Measurements from ENCODE around the gene EDN2.

EDN2 gene

DNA sequence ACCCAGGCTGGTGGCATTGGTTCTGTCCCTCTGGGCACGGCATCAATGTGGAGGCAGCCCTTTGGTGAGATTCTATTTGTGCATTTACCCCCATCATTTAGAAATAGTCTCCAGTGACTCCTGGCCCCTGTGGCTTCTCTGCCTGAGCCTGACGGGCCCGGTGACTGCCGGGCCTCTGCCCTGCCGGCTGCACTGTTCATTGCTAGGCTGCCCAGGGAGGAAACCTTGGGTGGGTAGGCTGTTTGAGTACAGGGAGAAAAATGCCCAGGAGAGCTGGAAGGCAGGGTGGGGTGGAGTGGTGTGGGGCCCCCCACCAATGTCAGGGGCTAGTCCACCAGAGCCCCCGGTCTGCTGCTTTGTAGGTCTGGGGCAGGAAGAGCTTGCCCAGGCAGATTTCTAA, 23.4 kb upstream of the EDN2 start:
- no peak overlapping the region for H3K4me3 ChIP-seq (ENCODE audit: extremely low read depth, insufficient read depth, low read length, poor library complexity, severe bottlenecking)
- no peak overlapping the region for H3K27ac ChIP-seq (ENCODE audit: low read depth, low read length, severe bottlenecking)
- peaks cover 6% of the 10 kb centered on the region for H3K4me1 ChIP-seq (ENCODE audit: control insufficient read depth, insufficient read depth, low read length, poor library complexity, severe bottlenecking)
- H3K36me3 ChIP-seq (ENCODE audit: control insufficient read depth, insufficient read depth, low read length), result peaks cover 6% of the 10 kb centered on the region
- H3K9me3 ChIP-seq (ENCODE audit: control insufficient read depth, low read length), result no peaks in the 10 kb centered on the region
- WGBS, 2 experiments (ENCODE audit: insufficient coverage in 2 of 2), result 97 to 100% methylated on average over 2 to 5 of the region's 6 CpGs

DNA sequence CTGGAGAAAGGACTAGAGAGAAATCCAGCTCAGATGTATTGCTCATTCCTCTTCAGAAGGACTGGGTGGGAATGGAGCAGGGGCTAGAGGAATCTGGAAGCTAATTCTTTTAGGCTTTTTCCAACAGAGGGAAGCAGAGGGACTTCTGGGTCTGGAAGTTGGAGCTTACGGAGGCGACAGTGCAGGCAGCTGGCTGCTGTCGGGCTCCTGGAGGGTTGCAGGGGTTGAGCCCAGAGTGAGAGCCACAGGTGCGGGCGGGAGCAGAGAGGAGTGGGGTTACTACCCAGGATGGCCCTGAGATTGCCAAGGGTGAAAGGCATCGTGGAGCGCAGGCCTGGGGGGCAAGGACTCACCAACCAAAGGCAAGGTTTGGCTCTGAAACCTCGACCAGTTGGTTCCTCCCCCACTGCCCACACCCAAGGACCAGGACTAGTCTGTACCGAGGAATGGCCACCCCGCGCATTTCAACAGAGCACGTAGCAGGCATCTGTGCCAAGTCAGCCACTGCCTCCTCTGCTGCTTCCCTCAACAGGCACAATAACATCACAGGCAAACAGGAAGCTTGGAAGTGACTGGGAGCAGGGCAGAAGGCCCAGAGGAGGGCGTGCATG, 22.7 kb upstream of the EDN2 start:
- Histone ChIP-seq H3K36me3 (ENCODE audit: control insufficient read depth, insufficient read depth, low read length) (peaks cover under 1% of the 10 kb centered on the region), H3K27ac (ENCODE audit: low read depth, low read length, severe bottlenecking) (no peak overlapping the region), H3K4me3 (ENCODE audit: extremely low read depth, insufficient read depth, low read length, poor library complexity, severe bottlenecking) (no peak overlapping the region), H3K4me1 (ENCODE audit: control insufficient read depth, insufficient read depth, low read length, poor library complexity, severe bottlenecking) (peaks cover 6% of the 10 kb centered on the region), H3K9me3 (ENCODE audit: control insufficient read depth, low read length) (no peaks in the 10 kb centered on the region)
- WGBS, 2 experiments (ENCODE audit: insufficient coverage in 2 of 2), result 82 to 95% methylated on average over 11 to 13 of the region's 13 CpGs

DNA sequence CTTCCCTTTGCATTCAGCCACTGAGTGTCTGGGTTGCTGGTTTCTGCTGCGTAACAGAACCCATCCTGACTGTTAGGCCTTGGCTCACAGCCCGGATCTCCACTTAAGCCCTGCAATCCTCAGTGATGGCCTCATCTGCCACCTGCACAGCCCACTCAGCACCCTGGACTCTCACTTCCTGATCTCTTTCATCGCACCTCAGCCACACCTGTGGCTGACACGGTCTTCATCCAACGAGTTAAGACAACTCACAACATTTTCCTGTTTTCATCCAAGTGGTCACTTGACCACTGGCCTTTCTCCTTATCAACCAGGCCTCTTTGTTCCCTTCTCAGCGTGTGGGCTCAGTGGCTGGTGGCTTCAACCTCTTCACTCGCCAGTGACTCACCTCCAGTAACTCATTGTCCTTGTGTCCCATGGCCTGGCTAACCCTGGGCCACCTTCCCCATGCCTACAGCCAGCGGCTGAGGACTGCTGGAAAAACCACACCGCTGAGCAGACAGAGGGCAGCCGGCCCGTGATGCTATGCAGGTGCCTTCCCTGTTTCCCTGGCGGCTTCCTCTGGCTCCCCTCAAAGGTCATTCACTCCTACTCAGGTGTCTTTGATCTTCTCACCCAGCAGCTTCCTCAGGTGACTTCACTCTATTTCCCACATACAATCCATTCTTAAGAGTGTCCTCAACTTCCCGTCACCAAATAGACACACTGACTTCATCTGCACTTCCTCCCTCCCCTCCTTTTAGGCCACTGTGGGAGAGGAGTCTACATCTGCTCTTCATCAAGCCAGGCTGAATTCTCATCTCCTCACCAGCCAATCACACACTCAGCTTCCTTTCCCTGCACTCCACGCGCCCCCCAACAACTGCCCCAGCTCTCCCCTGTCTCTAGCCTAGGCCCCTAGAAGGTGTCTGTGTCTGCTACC, 19.9 kb upstream of the EDN2 start:
- no peak overlapping the region for H3K27ac ChIP-seq (ENCODE audit: low read depth, low read length, severe bottlenecking)
- WGBS, 2 experiments (ENCODE audit: insufficient coverage in 2 of 2), result 91 to 92% methylated on average over 15 of the region's 15 CpGs
- H3K4me1 ChIP-seq (ENCODE audit: control insufficient read depth, insufficient read depth, low read length, poor library complexity, severe bottlenecking), result peaks cover 15% of the 10 kb centered on the region
- no peaks in the 10 kb centered on the region for H3K9me3 ChIP-seq (ENCODE audit: control insufficient read depth, low read length)
- H3K4me3 ChIP-seq (ENCODE audit: extremely low read depth, insufficient read depth, low read length, poor library complexity, severe bottlenecking), result no peak overlapping the region
- H3K36me3 ChIP-seq (ENCODE audit: control insufficient read depth, insufficient read depth, low read length), result no peaks in the 10 kb centered on the region

DNA sequence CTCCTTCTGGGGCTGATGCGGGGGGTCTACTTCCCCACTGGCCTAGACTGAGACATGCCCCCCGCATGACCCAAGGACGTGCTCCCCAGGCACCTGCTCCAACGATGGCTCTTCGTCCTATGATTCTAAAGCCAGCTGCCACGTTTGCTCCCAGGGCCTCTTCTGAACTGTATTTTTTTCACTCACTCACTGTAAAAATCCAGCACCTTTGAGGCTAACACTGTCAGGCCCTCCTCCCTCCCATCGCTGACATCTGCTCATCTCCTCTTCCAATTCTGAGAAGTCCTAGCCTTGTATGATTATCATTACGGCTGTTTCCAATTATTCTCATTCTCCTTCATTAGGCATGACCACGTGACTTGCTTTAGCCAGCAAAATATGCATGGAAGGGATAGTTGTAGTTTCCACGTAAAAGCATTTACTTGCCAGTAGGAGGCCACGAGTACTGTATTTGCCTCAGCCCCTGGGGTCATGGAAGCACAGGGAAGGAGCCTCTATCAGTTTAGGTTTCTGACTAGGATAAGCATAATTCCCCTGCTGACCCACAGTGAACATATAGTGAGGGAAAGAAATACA, 19.1 kb upstream of the EDN2 start:
- no peak overlapping the region for H3K27ac ChIP-seq (ENCODE audit: low read depth, low read length, severe bottlenecking)
- H3K4me1 ChIP-seq (ENCODE audit: control insufficient read depth, insufficient read depth, low read length, poor library complexity, severe bottlenecking), result peaks cover 15% of the 10 kb centered on the region
- 82 to 88% methylated on average over 11 of the region's 11 CpGs for WGBS, 2 experiments (ENCODE audit: insufficient coverage in 2 of 2)
- no peak overlapping the region for H3K4me3 ChIP-seq (ENCODE audit: extremely low read depth, insufficient read depth, low read length, poor library complexity, severe bottlenecking)
- H3K9me3 ChIP-seq (ENCODE audit: control insufficient read depth, low read length), result no peaks in the 10 kb centered on the region
- no peaks in the 10 kb centered on the region for H3K36me3 ChIP-seq (ENCODE audit: control insufficient read depth, insufficient read depth, low read length)

DNA sequence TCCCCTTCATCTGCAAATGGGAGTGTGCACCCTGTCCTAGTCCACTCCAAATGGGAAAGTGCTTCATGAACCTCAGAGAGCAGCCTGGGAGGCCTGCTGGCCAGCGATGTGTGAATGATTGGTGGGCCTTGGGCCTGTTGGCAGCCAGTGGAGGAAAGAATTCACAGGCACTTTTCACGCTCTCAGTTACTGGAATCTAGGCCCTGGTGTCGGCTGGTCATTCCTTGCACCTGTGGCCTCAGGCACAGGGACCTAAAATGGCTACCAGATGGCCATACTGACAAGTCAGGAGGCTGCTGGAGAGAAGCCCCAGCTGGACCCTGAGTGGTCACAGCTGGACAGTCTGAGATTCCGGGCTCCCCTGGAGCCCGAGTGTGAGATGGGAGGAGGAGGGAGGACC, 18.4 kb upstream of the EDN2 start:
- Histone ChIP-seq H3K36me3 (ENCODE audit: control insufficient read depth, insufficient read depth, low read length) (no peaks in the 10 kb centered on the region), H3K4me1 (ENCODE audit: control insufficient read depth, insufficient read depth, low read length, poor library complexity, severe bottlenecking) (peaks cover 15% of the 10 kb centered on the region), H3K27ac (ENCODE audit: low read depth, low read length, severe bottlenecking) (no peak overlapping the region), H3K9me3 (ENCODE audit: control insufficient read depth, low read length) (no peaks in the 10 kb centered on the region), H3K4me3 (ENCODE audit: extremely low read depth, insufficient read depth, low read length, poor library complexity, severe bottlenecking) (no peak overlapping the region)
- 90 to 98% methylated on average over 3 to 4 of the region's 5 CpGs for WGBS, 2 experiments (ENCODE audit: insufficient coverage in 2 of 2)

DNA sequence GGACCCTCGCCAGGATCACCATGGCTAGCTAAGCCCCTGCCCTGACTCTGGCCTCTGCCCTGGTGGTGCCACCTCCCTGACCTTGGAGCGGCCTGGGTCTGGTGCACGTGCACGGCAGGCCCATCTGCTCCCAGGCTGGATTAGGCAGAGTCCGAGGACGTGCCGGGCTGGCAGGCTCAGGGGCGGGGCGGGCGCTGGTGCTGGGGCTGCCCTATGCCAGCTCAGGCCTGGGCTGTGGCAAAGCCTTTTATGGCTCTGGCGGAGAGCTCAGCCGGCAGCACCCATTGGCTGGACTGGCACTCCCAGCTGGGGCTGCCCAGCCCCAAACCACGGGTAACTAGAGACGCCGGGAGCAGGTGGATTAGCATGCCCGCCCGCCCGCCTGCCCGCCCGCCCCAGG, 17.1 kb upstream of the EDN2 start:
- H3K36me3 ChIP-seq (ENCODE audit: control insufficient read depth, insufficient read depth, low read length), result no peaks in the 10 kb centered on the region
- H3K4me1 ChIP-seq (ENCODE audit: control insufficient read depth, insufficient read depth, low read length, poor library complexity, severe bottlenecking), result peaks cover 17% of the 10 kb centered on the region
- H3K9me3 ChIP-seq (ENCODE audit: control insufficient read depth, low read length), result no peaks in the 10 kb centered on the region
- H3K4me3 ChIP-seq (ENCODE audit: extremely low read depth, insufficient read depth, low read length, poor library complexity, severe bottlenecking), result no peak overlapping the region
- no peak overlapping the region for H3K27ac ChIP-seq (ENCODE audit: low read depth, low read length, severe bottlenecking)
- WGBS, 2 experiments (ENCODE audit: insufficient coverage in 2 of 2), result 93 to 94% methylated on average over 19 to 20 of the region's 20 CpGs

DNA sequence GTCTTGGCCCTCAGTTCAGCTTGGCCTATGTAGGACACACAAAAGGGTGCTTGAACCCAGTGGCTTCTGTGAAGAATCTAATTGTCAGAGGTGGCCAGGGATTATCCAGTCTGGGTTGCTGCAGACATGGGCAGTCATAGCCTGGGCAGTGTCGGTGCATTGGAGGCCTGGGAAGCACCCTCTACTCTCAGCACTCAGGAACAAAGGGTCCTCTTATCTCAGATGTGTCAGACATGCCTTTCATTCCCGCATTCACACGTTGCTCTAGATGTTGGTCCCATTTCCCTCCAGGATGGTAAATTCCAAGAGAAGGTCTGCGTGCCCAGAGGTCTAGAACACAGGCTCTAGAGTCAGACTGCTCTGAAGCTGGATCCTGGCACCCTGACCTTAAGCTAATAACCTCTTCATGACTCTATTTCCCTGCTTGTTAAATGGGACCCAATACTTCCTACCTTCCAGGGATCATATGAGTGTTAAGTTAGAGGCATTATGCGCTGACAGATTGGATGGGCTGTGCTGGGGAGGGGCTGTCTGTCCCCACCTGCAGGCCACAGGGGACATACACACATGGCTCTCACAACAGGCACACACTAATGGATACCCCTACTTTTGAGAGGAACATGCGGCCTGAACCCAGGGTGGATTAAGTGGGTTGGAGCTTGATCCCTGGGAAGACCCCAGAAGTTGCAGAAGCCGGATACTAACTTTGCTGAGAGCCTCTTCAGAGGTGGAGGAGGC, 16.5 kb upstream of the EDN2 start:
- Histone ChIP-seq H3K27ac (ENCODE audit: low read depth, low read length, severe bottlenecking) (peak overlapping the region; percentile 36), H3K36me3 (ENCODE audit: control insufficient read depth, insufficient read depth, low read length) (no peaks in the 10 kb centered on the region), H3K9me3 (ENCODE audit: control insufficient read depth, low read length) (no peaks in the 10 kb centered on the region), H3K4me3 (ENCODE audit: extremely low read depth, insufficient read depth, low read length, poor library complexity, severe bottlenecking) (no peak overlapping the region), H3K4me1 (ENCODE audit: control insufficient read depth, insufficient read depth, low read length, poor library complexity, severe bottlenecking) (peaks cover 22% of the 10 kb centered on the region)
- 79 to 81% methylated on average over 5 of the region's 7 CpGs for WGBS, 2 experiments (ENCODE audit: insufficient coverage in 2 of 2)

DNA sequence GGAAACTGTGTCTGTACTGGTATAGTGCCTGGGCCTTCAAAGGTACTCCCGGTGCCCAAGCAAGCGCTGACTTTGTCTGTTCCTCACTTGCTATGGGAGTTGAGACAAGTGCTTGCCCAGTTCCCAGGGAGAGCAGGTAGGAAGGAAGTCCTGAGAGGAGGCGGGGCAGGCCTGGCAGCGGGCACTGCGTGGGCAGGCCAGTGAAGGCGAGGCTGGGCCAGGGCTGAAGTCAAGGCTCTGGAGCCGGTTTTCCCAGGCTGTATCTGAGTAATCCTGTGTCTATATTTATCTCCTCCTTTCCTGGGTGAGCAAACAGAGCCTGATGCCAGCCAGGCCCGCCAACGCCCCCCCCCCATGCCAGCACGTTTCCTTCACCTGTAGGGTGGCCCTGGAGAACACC, 15.9 kb upstream of the EDN2 start:
- H3K9me3 ChIP-seq (ENCODE audit: control insufficient read depth, low read length), result no peaks in the 10 kb centered on the region
- peaks cover 28% of the 10 kb centered on the region for H3K4me1 ChIP-seq (ENCODE audit: control insufficient read depth, insufficient read depth, low read length, poor library complexity, severe bottlenecking)
- no peak overlapping the region for H3K4me3 ChIP-seq (ENCODE audit: extremely low read depth, insufficient read depth, low read length, poor library complexity, severe bottlenecking)
- WGBS, 2 experiments (ENCODE audit: insufficient coverage in 2 of 2), result 90 to 99% methylated on average over 9 to 10 of the region's 10 CpGs
- no peaks in the 10 kb centered on the region for H3K36me3 ChIP-seq (ENCODE audit: control insufficient read depth, insufficient read depth, low read length)
- peak overlapping the region; percentile 36 for H3K27ac ChIP-seq (ENCODE audit: low read depth, low read length, severe bottlenecking)

DNA sequence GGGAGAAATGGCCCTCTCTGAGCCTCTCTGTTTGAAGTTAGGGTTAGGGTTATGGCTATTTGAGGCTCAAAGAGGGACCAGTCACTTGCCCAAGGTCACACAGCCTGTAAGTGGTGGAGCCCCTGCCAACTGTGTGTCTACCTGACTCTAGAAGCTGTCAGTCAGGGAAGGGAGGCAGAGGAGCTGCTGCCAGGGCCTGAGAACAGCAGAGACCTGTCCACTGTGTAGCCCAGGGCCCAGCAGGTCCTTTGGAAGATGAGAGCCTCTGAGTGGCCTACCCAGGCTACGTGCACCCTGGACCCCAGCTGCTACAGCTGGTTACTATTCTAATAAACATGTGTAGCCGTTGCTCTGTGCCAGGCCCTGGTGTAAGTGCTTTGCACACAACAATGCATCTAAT, 15.1 kb upstream of the EDN2 start:
- no peak overlapping the region for H3K27ac ChIP-seq (ENCODE audit: low read depth, low read length, severe bottlenecking)

DNA sequence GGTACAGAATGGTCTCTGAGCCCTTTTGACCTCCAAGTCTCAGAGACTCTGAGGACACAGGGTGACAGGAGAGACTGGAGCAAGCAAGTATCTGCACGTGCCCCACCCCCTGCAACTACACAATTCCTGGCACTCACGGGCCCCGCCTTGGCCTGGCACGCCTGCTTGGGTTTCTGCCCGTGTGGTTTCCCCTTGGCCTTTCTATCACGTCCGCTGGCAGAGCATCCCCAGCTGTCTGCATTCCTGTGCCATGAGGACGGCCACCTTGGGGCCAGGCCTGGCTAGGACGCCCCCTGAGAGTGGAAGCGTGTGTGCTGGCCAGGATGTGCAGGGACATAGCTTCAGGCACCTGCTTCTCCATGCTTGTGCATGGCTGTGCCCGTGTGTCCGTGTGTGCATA, 14.3 kb upstream of the EDN2 start:
- WGBS, 2 experiments (ENCODE audit: insufficient coverage in 2 of 2), result 90 to 94% methylated on average over 12 of the region's 12 CpGs
- H3K4me3 ChIP-seq (ENCODE audit: extremely low read depth, insufficient read depth, low read length, poor library complexity, severe bottlenecking), result no peak overlapping the region
- no peak overlapping the region for H3K27ac ChIP-seq (ENCODE audit: low read depth, low read length, severe bottlenecking)

More for the DNA sequence above, 15.1 kb upstream of the EDN2 start:
- Histone ChIP-seq H3K9me3 (ENCODE audit: control insufficient read depth, low read length) (no peaks in the 10 kb centered on the region), H3K4me1 (ENCODE audit: control insufficient read depth, insufficient read depth, low read length, poor library complexity, severe bottlenecking) (peaks cover 33% of the 10 kb centered on the region), H3K4me3 (ENCODE audit: extremely low read depth, insufficient read depth, low read length, poor library complexity, severe bottlenecking) (no peak overlapping the region), H3K36me3 (ENCODE audit: control insufficient read depth, insufficient read depth, low read length) (no peaks in the 10 kb centered on the region)
- 100% methylated on average over 1 to 2 of the region's 2 CpGs for WGBS, 2 experiments (ENCODE audit: insufficient coverage in 2 of 2)

More for the DNA sequence above, 14.3 kb upstream of the EDN2 start:
- H3K4me1 ChIP-seq (ENCODE audit: control insufficient read depth, insufficient read depth, low read length, poor library complexity, severe bottlenecking), result peaks cover 33% of the 10 kb centered on the region
- no peaks in the 10 kb centered on the region for H3K36me3 ChIP-seq (ENCODE audit: control insufficient read depth, insufficient read depth, low read length)
- no peaks in the 10 kb centered on the region for H3K9me3 ChIP-seq (ENCODE audit: control insufficient read depth, low read length)

All from mesodermal cell (in vitro differentiated cells).